Central memory CD8-positive, alpha-beta T cell (primary cell): ENCODE measurements around the gene SPARC.
"Not testable (repeated sequence)": the region's sequence is repeated elsewhere in the genome, so short reads cannot be mapped to it uniquely, and the experiment has no call there.

Experiments used
- ATAC-seq: fragments of 150-1000 bp; cut with Tn5 transposase; replicated peaks from 2 replicates; pipeline ENCODE4 v1.10.0; 2022; ENCODE audit warnings: mild to moderate bottlenecking, moderate FRiP score, moderate number of reproducible peaks; ENCODE audit not compliant: poor library complexity, severe bottlenecking; ENCODE audit errors: extremely low read depth
- DNase-seq, 2 donors: peaks; one replicate each; pipeline ENCODE4 v3.0.0; 2021; ENCODE audit warnings: low spot score in 2 of 2
- H3K27ac Mint-ChIP-seq: one replicate; pipeline ENCODE4 v1.8.0; 2022; ENCODE audit warnings: low read depth, mild to moderate bottlenecking, moderate library complexity, mixed read lengths
- H3K27me3 Mint-ChIP-seq: one replicate; pipeline ENCODE4 v1.8.0; 2022; ENCODE audit warnings: mixed read lengths
- H3K36me3 Mint-ChIP-seq: one replicate; pipeline ENCODE4 v1.8.0; 2022; ENCODE audit warnings: mild to moderate bottlenecking, moderate library complexity, mixed read lengths; ENCODE audit not compliant: insufficient read depth
- H3K4me1 Mint-ChIP-seq: one replicate; pipeline ENCODE4 v1.8.0; 2022; ENCODE audit warnings: mixed read lengths
- H3K4me3 Mint-ChIP-seq: one replicate; pipeline ENCODE4 v1.8.0; 2022; ENCODE audit warnings: mild to moderate bottlenecking, moderate library complexity, mixed read lengths
- H3K9me3 Mint-ChIP-seq: one replicate; pipeline ENCODE4 v1.8.0; 2022; ENCODE audit warnings: mixed read lengths

Gene SPARC

GRCh38 chr5:151697452-151697851 lies 10.7 kb upstream of the SPARC start:
- H3K4me3 Mint-ChIP-seq = no peak overlapping the region
- peaks cover 21% of the 10 kb centered on the region for H3K27me3 Mint-ChIP-seq

GRCh38 chr5:151696470-151697061 lies 9.9 kb upstream of the SPARC start:
- Mint-ChIP-seq H3K36me3 (no peaks in the 10 kb centered on the region), H3K9me3 (no peaks in the 10 kb centered on the region), H3K27me3 (peaks cover 21% of the 10 kb centered on the region), H3K4me3 (no peak overlapping the region), H3K4me1 (no peaks in the 10 kb centered on the region), H3K27ac (no peak overlapping the region)
- DNase-seq = no peak
- ATAC-seq = no peak

More at GRCh38 chr5:151697452-151697851, 10.7 kb upstream of the SPARC start:
- Mint-ChIP-seq H3K27ac (no peak overlapping the region), H3K36me3 (no peaks in the 10 kb centered on the region), H3K4me1 (no peaks in the 10 kb centered on the region), H3K9me3 (no peaks in the 10 kb centered on the region)
- ATAC-seq (no peak), DNase-seq (no peak)

- Mint-ChIP-seq H3K9me3 (no peaks in the 10 kb centered on the region), H3K27ac (no peak overlapping the region), H3K4me1 (no peaks in the 10 kb centered on the region), H3K27me3 (peaks cover 21% of the 10 kb centered on the region), H3K4me3 (no peak overlapping the region), H3K36me3 (no peaks in the 10 kb centered on the region)
- no peak for DNase-seq
- ATAC-seq = no peak
Observed at GRCh38 chr5:151695464-151695863, 8.7 kb upstream of the SPARC start.

- Mint-ChIP-seq H3K27ac (no peak overlapping the region), H3K4me3 (no peak overlapping the region), H3K4me1 (no peaks in the 10 kb centered on the region), H3K36me3 (no peaks in the 10 kb centered on the region), H3K9me3 (no peaks in the 10 kb centered on the region), H3K27me3 (peaks cover 17% of the 10 kb centered on the region)
- ATAC-seq = no peak
- DNase-seq = no peak
Observed at GRCh38 chr5:151694035-151694485, 7.3 kb upstream of the SPARC start.

- Mint-ChIP-seq H3K4me3 (no peak overlapping the region), H3K36me3 (no peaks in the 10 kb centered on the region), H3K27ac (no peak overlapping the region), H3K4me1 (peaks cover under 1% of the 10 kb centered on the region), H3K9me3 (no peaks in the 10 kb centered on the region), H3K27me3 (peaks cover 29% of the 10 kb centered on the region)
- ATAC-seq = no peak
- DNase-seq = no peak
Observed at GRCh38 chr5:151692312-151692711, 5.6 kb upstream of the SPARC start.

GRCh38 chr5:151691706-151692105 lies 5.0 kb upstream of the SPARC start:
- DNase-seq = no peak
- Mint-ChIP-seq H3K4me1 (peaks cover 6% of the 10 kb centered on the region), H3K36me3 (no peaks in the 10 kb centered on the region), H3K4me3 (no peak overlapping the region), H3K9me3 (no peaks in the 10 kb centered on the region), H3K27ac (no peak overlapping the region), H3K27me3 (peaks cover 31% of the 10 kb centered on the region)
- ATAC-seq = no peak

- not testable (repeated sequence) for ATAC-seq, H3K9me3 Mint-ChIP-seq, H3K27ac Mint-ChIP-seq, H3K36me3 Mint-ChIP-seq, H3K4me3 Mint-ChIP-seq, DNase-seq
- peaks cover 45% of the 10 kb centered on the region for H3K27me3 Mint-ChIP-seq
- peaks cover 11% of the 10 kb centered on the region for H3K4me1 Mint-ChIP-seq
Observed at GRCh38 chr5:151689591-151689990, 2.9 kb upstream of the SPARC start.

- no peaks in the 10 kb centered on the region for H3K9me3 Mint-ChIP-seq
- ATAC-seq (no peak), DNase-seq (no peak)
- H3K27ac Mint-ChIP-seq = no peak overlapping the region
- no peak overlapping the region for H3K4me3 Mint-ChIP-seq
- peaks cover 11% of the 10 kb centered on the region for H3K4me1 Mint-ChIP-seq
- no peaks in the 10 kb centered on the region for H3K36me3 Mint-ChIP-seq
- peaks cover 57% of the 10 kb centered on the region for H3K27me3 Mint-ChIP-seq
Observed at GRCh38 chr5:151688436-151688835, 1.7 kb upstream of the SPARC start.

- peaks cover 62% of the 10 kb centered on the region for H3K27me3 Mint-ChIP-seq
- ATAC-seq (no peak), DNase-seq (no peak)
- H3K9me3 Mint-ChIP-seq = no peaks in the 10 kb centered on the region
- H3K36me3 Mint-ChIP-seq = no peaks in the 10 kb centered on the region
- H3K27ac Mint-ChIP-seq = no peak overlapping the region
- H3K4me1 Mint-ChIP-seq = peaks cover 11% of the 10 kb centered on the region
- H3K4me3 Mint-ChIP-seq = no peak overlapping the region
Observed at GRCh38 chr5:151685749-151686673, 704 bp downstream of the SPARC start.

- Mint-ChIP-seq H3K4me3 (no peak overlapping the region), H3K36me3 (no peaks in the 10 kb centered on the region), H3K9me3 (no peaks in the 10 kb centered on the region), H3K4me1 (peaks cover 11% of the 10 kb centered on the region), H3K27ac (no peak overlapping the region), H3K27me3 (peaks cover 62% of the 10 kb centered on the region)
- no peak for DNase-seq
- ATAC-seq = no peak
Observed at GRCh38 chr5:151684690-151685361, 1.9 kb downstream of the SPARC start.

- Mint-ChIP-seq H3K27me3 (peaks cover 63% of the 10 kb centered on the region), H3K4me1 (peaks cover 11% of the 10 kb centered on the region)
- no peak for ATAC-seq
Observed at GRCh38 chr5:151683986-151684588, 2.6 kb downstream of the SPARC start.

GRCh38 chr5:151683444-151683843 lies 3.3 kb downstream of the SPARC start:
- H3K4me1 Mint-ChIP-seq = peaks cover 11% of the 10 kb centered on the region
- DNase-seq (no peak), ATAC-seq (no peak)
- no peaks in the 10 kb centered on the region for H3K36me3 Mint-ChIP-seq
- no peaks in the 10 kb centered on the region for H3K9me3 Mint-ChIP-seq
- peaks cover 63% of the 10 kb centered on the region for H3K27me3 Mint-ChIP-seq
- no peak overlapping the region for H3K27ac Mint-ChIP-seq
- no peak overlapping the region for H3K4me3 Mint-ChIP-seq

More at GRCh38 chr5:151683986-151684588, 2.6 kb downstream of the SPARC start:
- no peak for DNase-seq
- Mint-ChIP-seq H3K4me3 (no peak overlapping the region), H3K9me3 (no peaks in the 10 kb centered on the region), H3K27ac (no peak overlapping the region), H3K36me3 (no peaks in the 10 kb centered on the region)
